GM19455 (cell line): ENCODE measurements around the gene IKZF1.

Experiments
- ATAC-seq: cut with Tn5 transposase; IDR thresholded peaks from one replicate; pipeline ENCODE4 v1.9.1; 2021; ENCODE audit not compliant: unreplicated experiment

Gene IKZF1

DNA sequence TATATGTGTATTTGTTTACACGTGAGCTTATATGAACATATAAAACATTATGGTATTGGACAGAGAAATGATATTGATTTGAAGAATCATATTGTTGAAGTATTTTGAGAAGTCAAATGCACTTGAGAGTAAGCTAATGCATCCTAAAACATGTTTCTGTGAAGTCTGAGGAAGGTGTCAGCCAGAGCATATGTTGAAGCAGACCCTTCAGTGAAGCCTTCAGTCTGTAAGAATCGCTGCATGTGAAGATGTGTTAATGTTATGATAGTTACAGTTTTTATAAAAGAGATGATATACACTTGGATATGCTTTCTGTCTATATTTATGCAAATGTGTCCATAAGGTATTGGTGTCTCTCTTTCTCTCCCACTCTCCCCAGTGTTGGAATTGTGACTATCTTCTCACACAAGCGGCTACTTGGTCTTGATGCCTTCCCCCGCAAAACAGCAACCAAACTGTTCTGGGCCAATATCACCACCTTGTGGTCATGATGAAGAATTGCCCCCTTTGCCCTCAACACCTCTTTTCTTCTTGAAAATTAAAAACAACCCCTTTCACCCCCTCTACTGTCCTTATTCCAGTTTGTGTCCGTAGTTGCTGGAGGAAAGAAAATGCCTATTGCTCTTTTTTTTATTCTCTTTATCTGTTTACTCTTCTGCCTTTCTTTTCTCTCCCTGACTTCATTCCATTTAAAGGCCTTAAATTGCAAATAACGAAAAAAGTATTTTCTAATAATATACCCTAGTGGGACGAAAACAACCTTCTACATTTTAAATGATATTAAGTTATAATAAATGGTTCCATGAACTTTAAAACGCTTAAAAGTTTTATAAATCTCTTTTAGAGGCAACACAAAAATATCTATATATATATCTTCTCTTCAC lies 64.9 kb downstream of the IKZF1 start:
- ATAC-seq, result no peak

GRCh38 chr7:50370884-50371283 lies 66.4 kb downstream of the IKZF1 start:
- ATAC-seq, result no peak

DNA sequence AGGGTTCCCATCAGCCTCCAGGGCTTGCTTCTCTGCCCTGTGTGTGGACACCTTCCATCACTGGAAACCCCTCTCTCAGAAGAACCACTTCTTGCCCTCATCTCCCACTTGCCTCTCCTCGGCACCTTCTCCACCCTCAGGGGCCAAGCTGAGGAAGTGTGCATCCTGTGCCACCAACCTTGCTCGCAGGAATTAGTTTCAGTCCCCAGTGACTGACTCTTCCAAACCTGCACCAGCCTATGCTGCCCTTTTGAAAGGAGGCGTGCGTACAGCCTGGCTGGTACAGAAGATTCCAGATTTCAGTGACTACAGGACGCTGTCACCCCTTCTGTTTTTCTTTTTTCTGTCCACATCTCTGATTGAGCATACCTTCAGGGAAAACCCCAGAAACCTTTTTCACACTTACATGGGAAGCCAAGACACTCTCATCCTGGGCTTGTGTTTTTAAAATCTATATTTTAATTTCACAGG lies 67.1 kb downstream of the IKZF1 start:
- no peak for ATAC-seq

DNA sequence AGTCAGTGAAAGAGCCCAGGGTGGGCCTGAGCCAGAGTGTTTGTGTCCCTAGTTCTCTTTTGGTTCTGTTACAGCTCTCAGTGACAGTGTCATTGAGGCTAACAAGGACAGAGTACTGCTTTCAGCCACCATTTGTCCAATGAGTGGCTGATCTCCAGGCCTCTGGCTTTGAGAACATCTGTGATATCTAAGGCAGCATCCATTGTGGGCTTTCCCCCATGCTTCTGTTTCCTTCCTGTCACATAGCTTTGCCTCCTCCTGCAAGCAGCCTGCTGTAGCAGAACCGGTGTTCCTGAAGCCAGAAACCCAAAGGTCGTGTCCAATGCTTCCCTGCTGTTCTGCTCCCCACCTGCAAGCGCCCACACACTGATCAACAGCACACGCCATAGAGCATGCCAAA lies 68.4 kb downstream of the IKZF1 start:
- no peak for ATAC-seq

- ATAC-seq, result no peak
These were observed 71.7 kb downstream of the IKZF1 start for GRCh38 chr7:50376056-50376820.

DNA sequence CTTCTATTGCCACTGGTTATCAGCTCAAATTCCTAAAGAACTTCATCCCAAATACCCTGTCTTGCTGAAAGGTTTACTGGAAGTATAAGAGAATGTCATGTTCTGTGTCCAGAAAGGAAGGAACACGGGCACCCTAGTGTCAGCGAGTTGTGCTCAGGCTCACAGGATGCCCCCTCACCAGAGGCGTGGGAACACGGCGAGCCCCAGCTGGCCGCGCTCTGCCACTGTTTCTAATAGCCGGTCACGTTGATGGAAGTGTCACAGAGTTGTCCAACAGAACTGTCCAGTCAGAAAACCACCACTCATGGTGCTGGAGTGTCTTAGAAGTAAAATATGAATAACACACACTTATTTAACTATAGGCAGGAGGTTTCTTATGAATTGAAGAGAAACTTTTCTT lies 72.8 kb downstream of the IKZF1 start:
- ATAC-seq, result no peak

GRCh38 chr7:50379082-50379481 lies 74.6 kb downstream of the IKZF1 start:
- no peak for ATAC-seq

DNA sequence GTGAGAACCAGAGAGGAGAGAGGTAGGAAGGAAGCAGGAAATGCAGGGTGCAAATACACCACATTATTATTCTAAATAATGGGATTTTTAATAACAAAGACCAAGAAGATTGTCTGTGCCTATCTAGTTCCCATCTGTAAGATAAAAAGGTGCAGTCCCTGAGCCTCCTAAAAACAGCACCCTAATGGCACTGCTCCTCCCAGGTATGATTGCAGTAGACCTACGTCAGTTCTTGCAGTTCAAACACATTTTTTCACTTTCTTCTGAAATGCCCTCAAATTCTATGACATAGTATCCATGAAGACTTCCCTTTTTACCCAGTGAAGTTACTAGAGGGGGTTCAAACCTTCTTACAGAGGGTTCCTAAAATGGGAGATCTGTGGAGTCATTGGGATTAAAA lies 75.0 kb downstream of the IKZF1 start:
- ATAC-seq, result no peak

DNA sequence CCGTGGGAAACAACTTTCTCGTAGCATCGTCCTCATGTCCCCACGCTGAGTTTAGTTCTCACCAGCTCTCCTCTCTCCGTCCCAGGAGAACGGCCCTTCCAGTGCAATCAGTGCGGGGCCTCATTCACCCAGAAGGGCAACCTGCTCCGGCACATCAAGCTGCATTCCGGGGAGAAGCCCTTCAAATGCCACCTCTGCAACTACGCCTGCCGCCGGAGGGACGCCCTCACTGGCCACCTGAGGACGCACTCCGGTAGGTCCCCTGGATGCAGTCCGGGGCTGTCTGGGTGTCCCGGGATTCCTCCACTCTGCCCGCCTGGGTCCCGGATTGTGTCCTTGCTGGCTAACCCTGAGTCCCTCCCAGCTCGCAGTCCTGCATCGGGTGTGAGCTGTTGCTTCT lies 77.9 kb downstream of the IKZF1 start:
- ATAC-seq, result no peak

DNA sequence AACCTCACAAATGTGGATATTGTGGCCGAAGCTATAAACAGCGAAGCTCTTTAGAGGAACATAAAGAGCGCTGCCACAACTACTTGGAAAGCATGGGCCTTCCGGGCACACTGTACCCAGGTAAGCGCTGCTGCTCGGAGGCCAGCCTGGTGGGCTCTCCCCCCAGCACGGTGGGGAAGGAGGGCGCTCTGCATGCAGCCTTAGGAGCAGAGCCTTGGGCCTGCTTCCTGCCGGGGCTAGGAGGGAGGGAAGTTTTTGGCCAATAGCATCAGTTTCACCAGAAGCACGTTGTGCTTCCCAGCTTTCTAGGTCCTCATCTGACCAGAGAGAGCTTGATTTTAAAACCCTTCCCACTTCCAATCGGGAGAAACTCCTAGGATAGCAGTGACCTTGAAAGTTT lies 82.8 kb downstream of the IKZF1 start:
- no peak for ATAC-seq

- no peak for ATAC-seq
These were observed 85.4 kb downstream of the IKZF1 start for GRCh38 chr7:50389961-50390360.

DNA sequence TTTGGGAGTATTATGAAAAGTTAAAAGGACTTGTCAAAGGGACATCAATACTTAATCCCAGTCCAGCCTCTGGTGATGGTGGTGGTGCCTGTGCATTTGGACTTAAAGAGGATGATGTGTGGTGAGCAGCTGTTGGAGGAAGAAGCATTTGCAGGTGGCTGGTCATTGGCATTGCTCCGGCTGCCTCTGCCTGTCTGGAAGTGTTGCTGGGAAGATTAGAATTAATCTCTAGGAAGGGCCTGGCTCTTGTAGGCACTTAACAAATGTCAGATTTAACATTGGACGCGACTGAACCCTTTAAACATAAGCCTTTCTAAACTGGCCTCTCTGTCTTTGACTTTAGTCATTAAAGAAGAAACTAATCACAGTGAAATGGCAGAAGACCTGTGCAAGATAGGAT lies 86.9 kb downstream of the IKZF1 start:
- ATAC-seq, result no peak

DNA sequence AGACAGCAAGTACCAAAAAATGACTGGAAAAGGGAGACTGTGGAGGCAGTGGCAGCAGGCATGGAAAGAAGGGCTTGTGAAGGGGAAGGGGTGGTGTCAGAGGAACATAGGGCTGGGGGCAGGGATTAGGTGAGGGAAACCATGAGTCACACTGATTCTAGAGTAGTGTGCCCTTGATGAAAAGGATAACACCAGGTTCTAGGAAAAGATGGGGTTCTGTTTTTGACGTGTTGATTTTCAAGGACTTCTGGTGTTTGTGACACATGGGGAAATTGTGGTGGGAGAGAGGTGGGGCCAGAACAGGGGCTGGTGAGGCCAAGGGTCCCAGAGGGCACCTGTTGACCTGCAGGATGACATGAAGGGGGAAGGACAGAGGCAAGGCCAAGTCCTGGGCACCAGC lies 88.6 kb downstream of the IKZF1 start:
- ATAC-seq, result no peak

DNA sequence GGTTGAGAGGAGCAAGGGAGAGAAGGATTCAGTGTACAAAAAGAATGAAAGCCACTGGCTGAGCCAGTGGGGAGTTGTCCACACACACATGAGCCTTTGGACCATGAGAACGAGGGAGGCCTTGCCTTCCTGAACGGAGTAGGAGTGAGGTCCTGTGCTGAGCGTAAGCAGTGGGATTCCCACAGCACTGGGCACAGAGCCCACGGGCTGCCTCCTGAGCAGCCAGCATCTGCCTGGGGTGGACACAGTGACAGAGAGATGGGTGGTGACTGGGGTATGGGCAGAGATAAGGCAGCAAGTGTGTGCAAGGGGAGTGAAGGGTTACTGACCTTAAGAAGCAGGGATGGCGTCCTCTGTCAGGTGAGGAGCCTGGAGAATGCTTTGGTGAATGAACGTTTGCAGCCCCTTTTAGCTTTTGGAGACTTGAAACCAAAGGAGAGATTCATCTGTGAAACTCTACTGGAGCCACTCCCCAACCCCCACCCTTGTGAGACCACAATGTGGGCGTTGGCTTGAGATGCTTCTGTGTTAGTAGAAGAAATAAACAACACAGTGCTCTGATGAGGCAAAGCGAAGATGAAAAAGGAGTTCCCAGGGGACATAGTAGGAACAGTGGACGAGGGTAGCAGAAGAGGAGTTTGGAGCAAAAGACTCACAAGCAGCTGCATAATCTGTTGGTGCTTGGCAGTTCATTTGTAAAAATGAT lies 89.2 kb downstream of the IKZF1 start:
- peak; percentile 39 for ATAC-seq

DNA sequence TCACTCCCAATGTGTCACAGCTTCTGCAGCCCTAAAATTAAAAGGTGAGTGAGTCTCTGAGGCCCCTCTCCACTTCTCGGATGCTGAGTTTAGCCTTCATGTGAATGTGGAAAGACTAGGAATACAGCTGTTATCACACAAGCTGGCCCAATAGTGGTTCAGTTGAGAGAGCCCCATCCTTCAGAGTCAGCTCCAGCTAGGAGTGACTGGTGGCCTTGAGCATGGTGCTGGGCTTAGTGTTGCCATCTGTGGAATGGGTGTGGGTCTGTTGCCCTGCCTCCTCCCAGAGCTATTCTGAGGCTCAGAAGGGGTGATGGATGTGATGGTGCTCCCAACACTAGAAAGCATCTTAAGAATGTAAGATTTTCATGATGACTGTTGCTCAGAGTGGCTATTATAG lies 89.8 kb downstream of the IKZF1 start:
- ATAC-seq, result no peak

DNA sequence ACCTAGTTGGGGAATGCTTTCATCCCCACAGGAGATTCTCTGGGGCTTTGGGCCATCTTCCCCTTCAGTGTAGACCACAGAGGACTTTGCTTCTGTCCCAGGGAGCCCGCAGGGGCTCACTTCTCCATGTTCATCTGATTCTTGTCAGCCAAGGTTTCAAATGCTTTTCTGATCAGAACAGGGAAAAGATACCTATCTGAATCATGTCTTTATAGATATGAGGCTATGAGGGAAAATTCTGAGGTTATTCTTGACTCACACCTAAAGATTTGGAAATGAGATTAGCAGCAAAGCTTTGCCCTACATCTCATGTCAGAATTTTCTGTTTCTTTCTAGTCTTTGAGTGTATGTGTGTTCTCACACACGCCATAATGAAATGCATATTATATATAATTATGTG lies 92.3 kb downstream of the IKZF1 start:
- no peak for ATAC-seq

- ATAC-seq, result peak; percentile 73
These were observed 92.9 kb downstream of the IKZF1 start for GRCh38 chr7:50397320-50397970.

- ATAC-seq, result no peak
These were observed 93.4 kb downstream of the IKZF1 start for GRCh38 chr7:50397971-50398324.

GRCh38 chr7:50399206-50399605 lies 94.7 kb downstream of the IKZF1 start:
- no peak for ATAC-seq

DNA sequence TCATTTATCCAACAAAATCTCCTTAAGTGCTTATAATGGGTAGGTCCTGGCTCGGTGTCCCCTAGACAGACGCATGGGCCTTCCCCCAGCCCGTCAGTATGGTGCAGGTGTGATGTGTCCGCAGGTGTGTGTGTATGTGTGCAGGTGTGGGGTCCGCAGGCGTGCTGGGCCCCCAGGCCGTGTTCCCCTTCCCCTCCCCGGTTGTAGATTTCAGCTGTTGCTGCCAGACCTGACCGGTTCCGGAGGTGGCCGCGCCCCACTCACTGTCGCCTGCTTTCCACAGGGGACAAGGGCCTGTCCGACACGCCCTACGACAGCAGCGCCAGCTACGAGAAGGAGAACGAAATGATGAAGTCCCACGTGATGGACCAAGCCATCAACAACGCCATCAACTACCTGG lies 95.1 kb downstream of the IKZF1 start:
- no peak for ATAC-seq

GRCh38 chr7:50400114-50400513 lies 95.6 kb downstream of the IKZF1 start:
- no peak for ATAC-seq
